Activated CD4-positive, alpha-beta memory T cell treated with anti-CD3 and anti-CD28 coated beads for 36 hours (primary cell): ENCODE measurements around the gene PRSS22. TPM values are rescaled to one million over a fixed set of nuclear protein-coding genes. Genes with fewer than 3 reads are reported as not detected.

Experiments used
- CTCF ChIA-PET: fragments of 350-600 bp; sonication (Branson Sonifier 250); formaldehyde crosslinking; loops from one replicate; lab custom pipeline; 2021; ENCODE audit warnings: antibody characterized with exemption, inconsistent platforms; lab: Charles Lee
- POLR2A ChIA-PET: fragments of 350-600 bp; sonication (Branson Sonifier 250); formaldehyde crosslinking; loops from one replicate; lab custom pipeline; 2021; ENCODE audit warnings: antibody characterized with exemption; lab: Charles Lee
- DNase-seq: peaks from one replicate; pipeline ENCODE4 v3.0.0-alpha.2; 2020
- H3K27ac Mint-ChIP-seq: one replicate; pipeline ENCODE4 v1.8.0; 2021; ENCODE audit warnings: mixed read lengths
- H3K27me3 Mint-ChIP-seq: one replicate; pipeline ENCODE4 v1.8.0; 2021; ENCODE audit warnings: mixed read lengths
- H3K36me3 Mint-ChIP-seq: one replicate; pipeline ENCODE4 v1.8.0; 2021; ENCODE audit warnings: mixed read lengths
- H3K4me1 Mint-ChIP-seq: one replicate; pipeline ENCODE4 v1.8.0; 2021; ENCODE audit warnings: low read depth, mixed read lengths
- H3K4me3 Mint-ChIP-seq: one replicate; pipeline ENCODE4 v1.8.0; 2021; ENCODE audit warnings: mild to moderate bottlenecking, mixed read lengths
- H3K9me3 Mint-ChIP-seq: one replicate; pipeline ENCODE4 v1.8.0; 2021; ENCODE audit warnings: mixed read lengths
- intact Hi-C: fragments of 100-400 bp; cut with micrococcal nuclease; formaldehyde crosslinking; loops from one replicate; pipeline ENCODE4 v1.15.1; 2023
- total RNA-seq, 2 experiments: library from RNA; stranded (reverse); gene quantifications; one replicate each; pipeline ENCODE4 v1.2.3, GENCODE V29; 2021

The PRSS22 gene
- total RNA-seq, 2 experiments from 2014 or later, result 0.24 to 0.38 TPM

GRCh38 chr16:2835638-2836493 lies 22.1 kb downstream of the PRSS22 start:
- Mint-ChIP-seq H3K27me3 (peaks cover 14% of the 10 kb centered on the region), H3K36me3 (no peaks in the 10 kb centered on the region), H3K4me3 (no peak overlapping the region), H3K4me1 (peaks cover 18% of the 10 kb centered on the region), H3K9me3 (no peaks in the 10 kb centered on the region), H3K27ac (no peak overlapping the region)
- POLR2A ChIA-PET, result no interaction called here
- DNase-seq, result no peak
- CTCF ChIA-PET, result no interaction called here
- intact Hi-C loops, result no loop called here

- Mint-ChIP-seq H3K27me3 (peaks cover 19% of the 10 kb centered on the region), H3K27ac (no peak overlapping the region)
- intact Hi-C loops, result no loop called here
Observed at GRCh38 chr16:2834968-2835367, 23.0 kb downstream of the PRSS22 start.

GRCh38 chr16:2833776-2834175 lies 24.2 kb downstream of the PRSS22 start:
- DNase-seq, result no peak
- Mint-ChIP-seq H3K27ac (no peak overlapping the region), H3K27me3 (peaks cover 19% of the 10 kb centered on the region), H3K36me3 (no peaks in the 10 kb centered on the region), H3K9me3 (no peaks in the 10 kb centered on the region), H3K4me3 (no peak overlapping the region), H3K4me1 (peaks cover 6% of the 10 kb centered on the region)
- intact Hi-C loops, result no loop called here
- POLR2A ChIA-PET, result no interaction called here
- CTCF ChIA-PET, result no interaction called here

More at GRCh38 chr16:2834968-2835367, 23.0 kb downstream of the PRSS22 start:
- CTCF ChIA-PET, result no interaction called here
- POLR2A ChIA-PET, result no interaction called here
- Mint-ChIP-seq H3K9me3 (no peaks in the 10 kb centered on the region), H3K4me3 (no peak overlapping the region), H3K36me3 (no peaks in the 10 kb centered on the region), H3K4me1 (peaks cover 14% of the 10 kb centered on the region)
- no peak for DNase-seq

GRCh38 chr16:2831203-2831602 lies 26.8 kb downstream of the PRSS22 start:
- intact Hi-C loops, result no loop called here
- POLR2A ChIA-PET, result interaction anchor here (0.6 kb wide), 1 partner anchor 43 kb away, joined by 3 read pairs; no protein-coding TSS in a partner anchor
- Mint-ChIP-seq H3K9me3 (no peaks in the 10 kb centered on the region), H3K27me3 (peaks cover 19% of the 10 kb centered on the region), H3K4me3 (no peak overlapping the region), H3K27ac (no peak overlapping the region), H3K36me3 (no peaks in the 10 kb centered on the region), H3K4me1 (no peaks in the 10 kb centered on the region)
- CTCF ChIA-PET, result no interaction called here
- DNase-seq, result no peak

GRCh38 chr16:2830355-2830695 lies 27.6 kb downstream of the PRSS22 start:
- Mint-ChIP-seq H3K27me3 (peaks cover 19% of the 10 kb centered on the region), H3K36me3 (no peaks in the 10 kb centered on the region), H3K4me3 (no peak overlapping the region), H3K9me3 (no peaks in the 10 kb centered on the region), H3K27ac (no peak overlapping the region), H3K4me1 (no peaks in the 10 kb centered on the region)
- CTCF ChIA-PET, result interaction anchor here (0.6 kb wide), 1 partner anchor 18 kb away, joined by 3 read pairs; no protein-coding TSS in a partner anchor
- POLR2A ChIA-PET, result no interaction called here
- intact Hi-C loops, result no loop called here
- DNase-seq, result no peak

- Mint-ChIP-seq H3K4me3 (no peak within 1 kb of the TSS), H3K4me1 (no peaks in the 10 kb centered on the region), H3K27me3 (peaks cover 18% of the 10 kb centered on the region), H3K9me3 (no peaks in the 10 kb centered on the region), H3K36me3 (no peaks in the 10 kb centered on the region), H3K27ac (no peak within 1 kb of the TSS)
- CTCF ChIA-PET, result interaction anchor here (0.6 to 1.5 kb wide), 3 partner anchors 9 to 38 kb away, joined by 3 to 6 read pairs (median 3); no protein-coding TSS in a partner anchor
- peak; percentile 18 for DNase-seq
- POLR2A ChIA-PET, result no interaction called here
- intact Hi-C loops, result no loop called here
Observed at GRCh38 chr16:2829501-2830354, 28.2 kb downstream of the PRSS22 start, which contains the start of gene ZG16B. ZG16B (plus strand) TSS chr16:2830303; CDS start chr16:2830442, 139 bp downstream.

- Mint-ChIP-seq H3K4me1 (no peaks in the 10 kb centered on the region), H3K9me3 (no peaks in the 10 kb centered on the region), H3K27ac (no peak overlapping the region), H3K4me3 (no peak overlapping the region), H3K36me3 (no peaks in the 10 kb centered on the region), H3K27me3 (peaks cover 17% of the 10 kb centered on the region)
- ChIA-PET CTCF (interaction anchor here (1.2 to 1.5 kb wide), 2 partner anchors 10 to 39 kb away, joined by 3 to 6 read pairs; no protein-coding TSS in a partner anchor), POLR2A (no interaction called here)
- DNase-seq, result no peak
- intact Hi-C loops, result no loop called here
Observed at GRCh38 chr16:2828876-2829430, 29.0 kb downstream of the PRSS22 start.

- no peak overlapping the region for H3K27ac Mint-ChIP-seq
- DNase-seq, result no peak
- no peak overlapping the region for H3K4me3 Mint-ChIP-seq
- CTCF ChIA-PET, result interaction anchor here (1.5 kb wide), 1 partner anchor 40 kb away, joined by 3 read pairs; no protein-coding TSS in a partner anchor
- POLR2A ChIA-PET, result no interaction called here
- no peaks in the 10 kb centered on the region for H3K9me3 Mint-ChIP-seq
- no peaks in the 10 kb centered on the region for H3K4me1 Mint-ChIP-seq
- H3K27me3 Mint-ChIP-seq, result peaks cover 17% of the 10 kb centered on the region
- intact Hi-C loops, result no loop called here
- H3K36me3 Mint-ChIP-seq, result no peaks in the 10 kb centered on the region
Observed at GRCh38 chr16:2828521-2828840, 29.5 kb downstream of the PRSS22 start.

GRCh38 chr16:2827831-2828520 lies 30.0 kb downstream of the PRSS22 start:
- POLR2A ChIA-PET, result no interaction called here
- intact Hi-C loops, result no loop called here
- Mint-ChIP-seq H3K9me3 (no peaks in the 10 kb centered on the region), H3K36me3 (no peaks in the 10 kb centered on the region), H3K4me3 (no peak overlapping the region), H3K27ac (no peak overlapping the region), H3K27me3 (peaks cover 17% of the 10 kb centered on the region), H3K4me1 (no peaks in the 10 kb centered on the region)
- no peak for DNase-seq
- CTCF ChIA-PET, result no interaction called here

- H3K4me3 Mint-ChIP-seq, result no peak overlapping the region
- H3K36me3 Mint-ChIP-seq, result no peaks in the 10 kb centered on the region
- no peak for DNase-seq
- no peaks in the 10 kb centered on the region for H3K4me1 Mint-ChIP-seq
- no peaks in the 10 kb centered on the region for H3K9me3 Mint-ChIP-seq
- POLR2A ChIA-PET, result no interaction called here
- H3K27ac Mint-ChIP-seq, result no peak overlapping the region
- CTCF ChIA-PET, result no interaction called here
- intact Hi-C loops, result no loop called here
- peaks cover 11% of the 10 kb centered on the region for H3K27me3 Mint-ChIP-seq
Observed at GRCh38 chr16:2827374-2827791, 30.6 kb downstream of the PRSS22 start.

GRCh38 chr16:2826591-2827373 lies 31.2 kb downstream of the PRSS22 start:
- POLR2A ChIA-PET, result no interaction called here
- Mint-ChIP-seq H3K27me3 (peaks cover 11% of the 10 kb centered on the region), H3K4me1 (no peaks in the 10 kb centered on the region), H3K36me3 (no peaks in the 10 kb centered on the region), H3K27ac (no peak overlapping the region), H3K9me3 (no peaks in the 10 kb centered on the region), H3K4me3 (no peak overlapping the region)
- CTCF ChIA-PET, result no interaction called here
- DNase-seq, result no peak
- intact Hi-C loops, result no loop called here
